Large intestine (tissue), 3 donors: ENCODE measurements around the gene ENO4. TPM values are rescaled to one million over a fixed set of nuclear protein-coding genes. Genes with fewer than 3 reads are reported as not detected.

Experiments used
- DNase-seq, 2 donors: peaks; one replicate each; pipeline versions ENCODE4 v3.0.0 to v3.0.0-alpha.2; 2013
- H3K27ac ChIP-seq: one replicate; pipeline ENCODE4 v1.5.1; 2013; ENCODE audit warnings: low read length
- H3K27me3 ChIP-seq: 2 replicates; pipeline ENCODE4 v1.6.1; 2013; ENCODE audit warnings: low read length; ENCODE audit not compliant: control insufficient read depth, insufficient read depth
- H3K36me3 ChIP-seq: 2 replicates; pipeline ENCODE4 v1.6.1; 2013; ENCODE audit warnings: low read length; ENCODE audit not compliant: control insufficient read depth, insufficient read depth
- H3K4me1 ChIP-seq: one replicate; pipeline ENCODE4 v1.6.1; 2013; ENCODE audit warnings: low read length; ENCODE audit not compliant: control insufficient read depth, insufficient read depth
- H3K4me3 ChIP-seq: one replicate; pipeline ENCODE4 v1.5.1; 2013; ENCODE audit warnings: low read length
- H3K9me3 ChIP-seq: one replicate; pipeline ENCODE4 v1.6.1; 2013; ENCODE audit warnings: mild to moderate bottlenecking, low read depth, low read length, moderate library complexity; ENCODE audit not compliant: control insufficient read depth
- WGBS: methylation state at CpG from one replicate; pipeline ENCODE4 v1.1.5; 2013; ENCODE audit warnings: low lambda C conversion rate; ENCODE audit not compliant: insufficient coverage; 5-methylcytosine and 5-hydroxymethylcytosine counted together
- polyA plus RNA-seq: library from polyadenylated mRNA; unstranded; fragments of 120-200 nt; gene quantifications from one replicate; pipeline ENCODE4 v1.2.1, GENCODE V29; 2013

Gene ENO4
- polyA plus RNA-seq, 1 donor: 1.1 TPM

DNA sequence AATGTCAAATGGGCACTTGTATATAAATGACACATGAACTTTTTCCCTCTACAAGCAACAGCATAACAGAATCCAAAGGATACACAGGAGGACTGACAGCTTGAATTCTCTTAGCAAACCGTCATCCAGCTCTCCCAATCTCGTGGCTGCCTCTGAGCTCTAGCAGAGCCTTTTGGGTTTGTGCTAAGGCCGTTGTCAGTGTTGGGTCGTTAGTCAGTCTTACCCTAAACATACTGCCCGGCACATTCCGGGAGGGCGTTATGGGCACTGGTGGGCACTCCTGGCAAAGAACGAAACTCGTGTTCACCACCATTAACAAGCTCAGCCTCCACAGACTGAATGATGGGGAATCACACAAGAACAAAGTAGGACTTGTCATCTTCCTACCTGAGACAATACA, 19.6 kb upstream of the ENO4 start:
- H3K4me3 ChIP-seq: no peak overlapping the region
- no peaks in the 10 kb centered on the region for H3K4me1 ChIP-seq
- no peak for DNase-seq
- no peaks in the 10 kb centered on the region for H3K27me3 ChIP-seq
- H3K9me3 ChIP-seq: no peaks in the 10 kb centered on the region
- H3K27ac ChIP-seq: no peak overlapping the region
- WGBS: no CpG with 5 or more reads among the region's 9 CpGs
- H3K36me3 ChIP-seq: no peaks in the 10 kb centered on the region

DNA sequence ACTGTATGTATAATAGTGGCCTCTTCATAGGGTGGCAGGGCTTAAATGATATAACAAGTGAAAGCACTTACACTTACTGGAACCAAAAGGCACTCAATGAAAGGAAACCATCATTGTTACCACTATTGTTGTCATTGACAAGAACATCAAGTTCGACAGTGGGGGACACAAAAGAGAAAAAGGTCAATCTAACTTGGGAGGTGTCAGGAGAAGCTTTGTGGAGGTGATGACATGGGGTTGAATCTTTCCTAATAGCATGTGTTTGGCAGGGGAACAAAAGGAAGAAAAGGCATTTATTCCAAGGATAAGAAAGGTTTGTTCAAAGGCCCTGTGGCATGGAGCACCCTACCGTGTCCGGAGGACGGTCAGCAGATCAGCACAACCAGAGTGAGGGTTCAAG, 18.2 kb upstream of the ENO4 start:
- WGBS: no CpG with 5 or more reads among the region's 4 CpGs
- no peaks in the 10 kb centered on the region for H3K9me3 ChIP-seq
- H3K27me3 ChIP-seq: peaks cover 1% of the 10 kb centered on the region
- no peaks in the 10 kb centered on the region for H3K36me3 ChIP-seq
- H3K4me1 ChIP-seq: no peaks in the 10 kb centered on the region
- H3K4me3 ChIP-seq: no peak overlapping the region
- no peak for DNase-seq
- no peak overlapping the region for H3K27ac ChIP-seq

DNA sequence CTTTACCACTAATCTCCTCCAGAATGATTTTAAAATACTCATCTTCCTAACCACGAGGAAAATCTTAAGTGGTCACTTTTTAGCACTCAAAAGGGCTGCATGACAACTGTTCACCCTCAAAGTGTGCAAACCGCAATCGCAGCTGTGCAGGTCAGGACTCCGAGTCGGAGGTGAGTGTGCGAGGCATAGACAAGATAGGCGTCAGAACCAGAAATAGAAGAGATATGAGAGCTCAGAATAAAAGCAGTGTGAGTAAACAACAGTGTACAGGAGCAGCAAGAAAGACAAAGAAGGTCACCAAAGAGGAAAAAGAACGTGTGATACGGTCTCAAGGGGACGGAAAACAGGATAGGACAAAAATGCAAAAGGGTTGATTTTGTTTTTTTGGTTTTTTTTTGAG, 17.5 kb upstream of the ENO4 start:
- WGBS: 83% methylated on average over 3 of the region's 10 CpGs
- Histone ChIP-seq H3K27ac (no peak overlapping the region), H3K4me1 (no peaks in the 10 kb centered on the region), H3K27me3 (peaks cover 2% of the 10 kb centered on the region), H3K36me3 (no peaks in the 10 kb centered on the region), H3K4me3 (no peak overlapping the region), H3K9me3 (no peaks in the 10 kb centered on the region)
- no peak for DNase-seq

DNA sequence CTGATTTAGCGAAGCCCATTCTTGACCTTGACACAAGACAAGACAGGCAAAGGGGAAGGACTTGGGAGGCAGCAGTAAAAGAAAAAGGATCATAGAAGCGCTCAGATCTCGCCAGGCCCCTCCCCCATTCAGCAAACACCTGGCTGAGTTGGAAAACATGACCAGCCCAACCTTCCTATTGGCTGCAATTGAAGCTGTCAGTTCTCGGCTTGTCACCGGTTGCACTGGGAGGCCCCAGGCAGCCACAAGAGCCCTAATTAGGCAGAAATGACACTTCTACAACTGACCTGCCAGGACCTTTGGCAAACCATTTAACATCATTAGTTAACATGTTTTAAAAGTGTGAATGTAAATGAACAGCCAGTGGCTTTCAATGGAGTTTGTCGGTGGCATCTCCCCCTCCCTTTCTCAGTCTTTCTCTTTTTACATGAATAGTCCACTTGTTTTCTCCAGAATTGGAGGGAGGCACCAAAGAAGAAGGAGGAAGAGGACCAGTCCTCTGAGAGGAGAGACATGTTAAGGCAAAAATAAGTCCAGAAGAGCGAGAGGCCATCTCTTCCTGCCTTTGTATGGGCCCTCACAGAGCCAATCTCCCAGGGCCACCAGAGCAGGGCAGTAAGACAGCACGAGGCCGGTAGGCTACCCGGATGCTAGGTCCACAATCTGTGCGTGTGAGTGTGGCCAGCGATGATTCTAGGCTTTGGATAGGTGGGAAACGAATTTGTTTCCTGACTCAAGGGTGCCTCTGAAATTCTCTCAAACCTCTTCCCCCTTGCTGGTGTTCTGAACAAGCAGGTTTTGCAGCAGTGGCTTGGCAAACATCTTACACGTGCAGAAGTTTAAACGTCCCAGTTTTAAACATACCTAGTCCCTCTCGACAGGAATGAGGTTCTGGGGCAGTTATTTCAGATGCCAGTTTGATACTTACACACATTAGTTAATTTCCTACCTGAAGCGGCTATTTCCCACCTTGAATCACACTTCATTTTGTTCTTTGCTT, 15.0 kb upstream of the ENO4 start:
- H3K36me3 ChIP-seq: no peaks in the 10 kb centered on the region
- WGBS: 64% methylated on average over 2 of the region's 17 CpGs
- peaks cover 6% of the 10 kb centered on the region for H3K4me1 ChIP-seq
- H3K27me3 ChIP-seq: peaks cover 2% of the 10 kb centered on the region
- peak in 1 of 2 donors; percentile 32 for DNase-seq
- no peaks in the 10 kb centered on the region for H3K9me3 ChIP-seq
- H3K4me3 ChIP-seq: no peak overlapping the region
- no peak overlapping the region for H3K27ac ChIP-seq

DNA sequence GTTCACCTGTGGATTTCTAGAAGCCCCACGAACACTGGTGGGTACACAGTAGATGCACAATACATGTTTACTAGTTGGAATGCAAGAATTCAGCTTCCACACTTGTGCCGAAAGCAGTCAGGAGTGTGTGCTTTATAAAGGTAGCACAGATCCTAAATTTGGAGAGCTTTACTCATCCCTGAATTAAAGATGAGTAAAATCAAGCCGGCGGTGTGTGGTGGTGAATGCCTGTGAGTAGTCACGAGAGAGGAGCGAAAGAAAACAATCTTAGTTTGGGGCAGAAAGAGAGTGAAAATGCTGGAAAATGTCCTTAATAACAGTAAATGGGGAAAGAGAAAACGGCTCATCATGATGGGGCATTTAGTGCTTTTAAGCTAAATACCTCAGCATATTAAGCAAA, 13.6 kb upstream of the ENO4 start:
- WGBS: 77% methylated on average over 6 of the region's 7 CpGs
- no peak for DNase-seq
- H3K4me3 ChIP-seq: no peak overlapping the region
- H3K27ac ChIP-seq: no peak overlapping the region
- H3K27me3 ChIP-seq: peaks cover 2% of the 10 kb centered on the region
- peaks cover 7% of the 10 kb centered on the region for H3K4me1 ChIP-seq
- H3K9me3 ChIP-seq: no peaks in the 10 kb centered on the region
- H3K36me3 ChIP-seq: no peaks in the 10 kb centered on the region

DNA sequence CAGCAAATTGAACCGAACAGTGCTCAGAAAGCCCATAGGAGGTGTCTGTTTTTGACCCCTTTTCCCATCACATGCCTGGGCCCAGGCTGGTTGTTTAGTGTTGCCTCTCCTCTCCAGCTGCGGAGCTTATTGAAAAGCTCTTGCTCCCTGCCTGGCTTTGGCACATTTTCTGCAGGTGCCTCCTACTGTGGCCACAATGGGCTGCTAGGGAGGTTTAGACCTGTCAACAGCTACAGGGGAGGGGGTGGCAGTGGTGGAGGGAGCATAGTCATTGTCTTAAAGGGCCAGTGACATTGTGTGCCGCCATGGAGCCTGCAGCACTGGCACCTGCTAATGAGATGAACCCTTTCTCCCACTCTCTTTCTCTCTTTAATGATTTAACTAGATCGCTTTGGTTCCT, 13.2 kb upstream of the ENO4 start:
- Histone ChIP-seq H3K9me3 (no peaks in the 10 kb centered on the region), H3K4me3 (no peak overlapping the region), H3K27me3 (peaks cover 2% of the 10 kb centered on the region), H3K27ac (no peak overlapping the region), H3K36me3 (no peaks in the 10 kb centered on the region), H3K4me1 (peaks cover 7% of the 10 kb centered on the region)
- 86% methylated on average over 1 of the region's 4 CpGs for WGBS
- DNase-seq: no peak

DNA sequence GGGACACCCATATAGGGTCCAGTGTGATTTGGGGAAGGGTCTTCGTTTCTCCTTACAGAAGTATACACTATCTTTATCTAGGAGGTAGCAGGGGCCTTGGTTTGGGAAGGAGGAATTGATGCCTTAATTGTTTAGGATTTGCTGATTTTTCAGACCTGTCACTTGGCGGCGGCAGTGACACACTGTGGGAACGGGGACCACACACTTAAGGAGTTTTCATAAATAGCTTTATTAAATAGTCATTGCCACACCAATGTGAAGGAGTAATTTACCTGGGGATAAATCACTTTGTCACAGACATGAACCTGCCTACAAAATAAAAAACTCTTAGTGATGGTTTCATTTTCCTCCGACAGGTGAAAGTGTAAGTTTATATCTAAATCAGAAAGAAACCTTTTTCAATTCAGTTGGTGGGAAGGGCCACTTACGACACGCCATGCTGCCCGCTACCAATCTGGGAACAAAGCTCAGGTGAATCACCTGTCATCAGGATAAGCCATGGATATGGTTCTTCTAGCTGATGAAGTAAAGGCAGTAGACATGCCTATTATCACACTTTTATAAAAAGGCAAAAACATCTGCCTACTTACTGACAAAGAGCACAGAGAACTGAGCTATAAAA, 12.3 kb upstream of the ENO4 start:
- H3K27ac ChIP-seq: no peak overlapping the region
- no CpG with 5 or more reads among the region's 8 CpGs for WGBS
- no peaks in the 10 kb centered on the region for H3K9me3 ChIP-seq
- no peaks in the 10 kb centered on the region for H3K36me3 ChIP-seq
- peak; percentile 33 to 68 for DNase-seq
- peaks cover 7% of the 10 kb centered on the region for H3K4me1 ChIP-seq
- H3K4me3 ChIP-seq: no peak overlapping the region
- peaks cover 2% of the 10 kb centered on the region for H3K27me3 ChIP-seq

DNA sequence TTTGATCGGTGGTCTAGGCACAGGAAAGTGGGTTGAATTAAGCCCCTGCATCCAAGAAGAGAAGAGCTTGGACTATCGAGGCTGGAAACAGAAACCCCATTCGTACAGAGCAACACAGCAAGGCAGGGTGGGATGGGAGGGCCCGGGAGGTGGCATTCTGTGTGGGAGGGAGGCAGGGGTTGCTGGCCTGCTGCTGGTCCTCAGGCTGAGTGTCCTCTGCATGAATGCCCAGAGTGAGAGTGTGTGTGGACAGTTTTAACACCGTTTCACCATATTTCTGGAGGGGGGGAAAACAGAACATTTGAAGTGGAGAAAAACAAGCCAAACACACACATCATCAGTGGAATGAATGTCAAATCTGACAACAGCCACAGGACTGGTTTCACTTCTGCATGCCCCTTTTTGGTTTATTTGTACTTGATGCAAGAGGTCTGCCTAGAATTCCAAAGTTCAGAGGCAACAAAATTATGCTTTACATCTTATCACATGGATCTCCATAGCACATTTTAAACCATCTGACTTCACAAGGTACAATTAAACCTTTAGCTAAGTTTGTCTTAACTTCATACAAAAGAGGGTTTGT, 11.1 kb upstream of the ENO4 start:
- H3K27me3 ChIP-seq: peaks cover 2% of the 10 kb centered on the region
- peak in 1 of 2 donors; percentile 35 for DNase-seq
- no peaks in the 10 kb centered on the region for H3K36me3 ChIP-seq
- no peak overlapping the region for H3K27ac ChIP-seq
- WGBS: 0% methylated on average over 1 of the region's 5 CpGs
- H3K9me3 ChIP-seq: no peaks in the 10 kb centered on the region
- H3K4me1 ChIP-seq: peaks cover 7% of the 10 kb centered on the region
- H3K4me3 ChIP-seq: no peak overlapping the region

DNA sequence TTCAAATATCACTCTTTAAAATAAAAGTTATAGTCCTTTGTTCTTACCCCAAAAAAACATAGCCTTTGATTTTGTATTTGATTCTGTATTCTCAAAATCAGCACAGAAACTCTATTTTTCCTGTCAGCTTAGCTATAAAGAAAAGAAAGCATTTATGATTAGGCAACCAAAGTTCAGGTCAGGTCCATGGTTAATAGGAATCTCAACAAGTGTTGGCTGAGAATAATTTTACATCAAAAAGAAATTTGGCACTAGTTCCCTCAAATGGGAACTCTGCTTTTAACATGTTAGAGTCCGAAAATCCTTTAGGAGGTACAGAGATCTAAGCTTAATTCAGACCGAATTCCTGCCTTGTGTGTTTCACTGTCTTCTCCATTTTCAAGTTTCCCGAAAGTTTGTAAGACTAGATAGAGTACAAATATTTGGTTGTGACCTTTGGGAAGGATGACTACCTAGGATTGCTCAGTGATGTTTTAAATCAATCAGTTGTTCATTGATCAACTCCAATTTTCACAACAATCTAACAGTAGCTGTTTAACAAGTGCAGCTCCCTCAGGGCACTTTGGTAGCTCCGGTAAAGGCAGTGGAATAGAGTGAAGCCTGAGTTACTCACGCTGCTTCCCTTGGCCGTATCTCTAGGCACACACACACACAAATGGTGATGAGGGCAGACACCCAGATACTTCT, 8.8 kb upstream of the ENO4 start:
- H3K4me3 ChIP-seq: no peak overlapping the region
- peaks cover 7% of the 10 kb centered on the region for H3K4me1 ChIP-seq
- H3K36me3 ChIP-seq: no peaks in the 10 kb centered on the region
- no peaks in the 10 kb centered on the region for H3K9me3 ChIP-seq
- H3K27ac ChIP-seq: no peak overlapping the region
- H3K27me3 ChIP-seq: peaks cover 2% of the 10 kb centered on the region
- WGBS: 100% methylated on average over 1 of the region's 6 CpGs
- no peak for DNase-seq

DNA sequence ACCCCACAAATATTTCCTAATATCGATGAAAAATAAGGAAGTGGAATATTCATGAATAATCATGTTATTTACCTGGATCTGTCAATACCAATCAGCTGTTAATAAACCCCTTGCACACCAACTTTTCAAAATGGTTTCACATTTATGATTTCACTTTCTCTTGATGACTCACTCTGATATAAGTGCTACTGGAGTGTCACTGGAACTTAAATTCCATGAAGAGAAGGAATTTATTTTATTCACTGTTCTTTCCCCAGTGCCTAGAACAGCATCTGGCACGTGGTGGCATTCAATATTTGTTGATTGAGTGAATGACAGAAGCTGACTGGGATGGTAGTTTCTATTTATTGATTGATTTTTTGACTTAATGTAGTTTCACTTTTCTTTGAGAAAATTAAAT, 3.5 kb upstream of the ENO4 start:
- Histone ChIP-seq H3K36me3 (no peaks in the 10 kb centered on the region), H3K4me1 (peaks cover 15% of the 10 kb centered on the region), H3K27ac (no peak overlapping the region), H3K9me3 (no peaks in the 10 kb centered on the region), H3K27me3 (no peaks in the 10 kb centered on the region), H3K4me3 (no peak overlapping the region)
- DNase-seq: no peak
- no CpG with 5 or more reads among the region's 2 CpGs for WGBS
